SIG-M5 (cell line): ENCODE data around the gene EHF.

Experiments
- DNase-seq: peaks from one replicate; lab custom pipeline; 2025; lab: John Stamatoyannopoulos, UW

Gene EHF

GRCh38 chr11:34602245-34602644, 18.6 kb upstream of the EHF start:
- no peak for DNase-seq

GRCh38 chr11:34603129-34604001, 17.5 kb upstream of the EHF start:
- DNase-seq = no peak

GRCh38 chr11:34604145-34604544, 16.7 kb upstream of the EHF start:
- DNase-seq = no peak

GRCh38 chr11:34604911-34605310, 16.0 kb upstream of the EHF start:
- DNase-seq = no peak

GRCh38 chr11:34605481-34606325, 15.2 kb upstream of the EHF start:
- no peak for DNase-seq

- DNase-seq = no peak
Measured at GRCh38 chr11:34606326-34607120, 14.4 kb upstream of the EHF start.

GRCh38 chr11:34609187-34609751, 11.6 kb upstream of the EHF start:
- DNase-seq = no peak

- no peak for DNase-seq
Measured at GRCh38 chr11:34609850-34610249, 11.0 kb upstream of the EHF start.

GRCh38 chr11:34610324-34611041, 10.4 kb upstream of the EHF start:
- no peak for DNase-seq

GRCh38 chr11:34613015-34613414, 7.9 kb upstream of the EHF start:
- no peak for DNase-seq

GRCh38 chr11:34613552-34614056, 7.3 kb upstream of the EHF start:
- DNase-seq = no peak

- DNase-seq = no peak
Measured at GRCh38 chr11:34614344-34615104, 6.4 kb upstream of the EHF start.

- no peak for DNase-seq
Measured at GRCh38 chr11:34616086-34616485, 4.8 kb upstream of the EHF start.

- no peak for DNase-seq
Measured at GRCh38 chr11:34616830-34617504, 3.9 kb upstream of the EHF start.

- DNase-seq = no peak
Measured at GRCh38 chr11:34618406-34618805, 2.5 kb upstream of the EHF start.

GRCh38 chr11:34619062-34619516, 1.8 kb upstream of the EHF start:
- no peak for DNase-seq

GRCh38 chr11:34620202-34620601, 691 bp upstream of the EHF start:
- DNase-seq = no peak

- no peak for DNase-seq
Measured at GRCh38 chr11:34621876-34622275, 983 bp downstream of the EHF start.

GRCh38 chr11:34623463-34623862, 2.6 kb downstream of the EHF start:
- no peak for DNase-seq

GRCh38 chr11:34624069-34624468, 3.2 kb downstream of the EHF start:
- no peak for DNase-seq
